Effector memory CD8-positive, alpha-beta T cell (primary cell): ENCODE results near the gene ADAMTS12.

Experiments
- ATAC-seq: fragments of 150-1000 bp; cut with Tn5 transposase; replicated peaks from 2 replicates; pipeline ENCODE4 v1.10.0; 2021; ENCODE audit warnings: mild to moderate bottlenecking, moderate library complexity
- DNase-seq, 3 experiments: peaks; one replicate each; pipeline ENCODE4 v3.0.0; 2021
- H3K27ac Mint-ChIP-seq, 2 donors: one replicate each; pipeline ENCODE4 v1.8.0; 2022; ENCODE audit warnings: mild to moderate bottlenecking in 2 of 2, mixed read lengths in 2 of 2, moderate library complexity in 2 of 2
- H3K27me3 Mint-ChIP-seq, 2 donors: one replicate each; pipeline ENCODE4 v1.8.0; 2022; ENCODE audit warnings: mixed read lengths in 2 of 2
- H3K36me3 Mint-ChIP-seq: one replicate; pipeline ENCODE4 v1.8.0; 2022; ENCODE audit warnings: mild to moderate bottlenecking, moderate library complexity, mixed read lengths; ENCODE audit not compliant: insufficient read depth
- H3K4me1 Mint-ChIP-seq, 2 donors: one replicate each; pipeline ENCODE4 v1.8.0; 2022; ENCODE audit warnings: low read depth in 2 of 2, mixed read lengths in 2 of 2
- H3K4me3 Mint-ChIP-seq, 2 donors: one replicate each; pipeline ENCODE4 v1.8.0; 2022; ENCODE audit warnings: mild to moderate bottlenecking in 2 of 2, mixed read lengths in 2 of 2, moderate library complexity in 2 of 2
- H3K9me3 Mint-ChIP-seq, 2 donors: one replicate each; pipeline ENCODE4 v1.8.0; 2022; ENCODE audit warnings: mixed read lengths in 2 of 2

Gene ADAMTS12

DNA sequence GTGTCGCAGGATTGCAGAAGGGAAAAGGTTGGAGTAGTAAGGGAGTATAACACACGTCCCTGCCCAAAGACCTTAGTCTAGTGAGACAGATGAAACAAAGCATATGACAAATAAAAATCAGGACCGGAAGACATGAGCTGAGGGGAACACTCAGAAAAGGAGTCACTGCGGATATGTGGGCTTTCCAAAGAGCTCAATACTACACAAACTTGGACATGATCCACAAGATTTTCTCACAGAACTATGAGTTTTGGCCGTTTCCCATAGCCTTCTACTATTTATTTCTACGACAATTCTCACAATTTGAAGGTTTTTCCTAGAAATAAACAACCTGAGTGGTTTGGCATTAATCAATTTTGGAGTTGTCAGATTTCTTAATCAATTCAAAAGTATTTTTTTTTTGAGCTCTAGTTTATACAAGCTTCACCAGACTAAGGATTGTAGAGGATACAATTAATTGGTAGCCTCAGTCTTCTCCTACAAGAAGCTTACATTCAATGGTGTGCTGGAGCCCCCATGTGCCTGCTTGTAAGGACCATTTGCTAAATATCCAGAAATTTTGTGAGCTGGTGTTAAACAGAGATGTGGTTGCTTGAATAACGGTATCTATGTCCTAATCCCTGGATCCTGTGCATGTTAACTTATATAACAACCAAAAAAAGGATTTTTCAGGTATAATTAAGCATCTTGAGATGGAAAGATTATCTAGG lies 91.4 kb downstream of the ADAMTS12 start:
- no peaks in the 10 kb centered on the region for H3K4me1 Mint-ChIP-seq
- ATAC-seq (no peak), DNase-seq (no peak)
- H3K9me3 Mint-ChIP-seq, result no peaks in the 10 kb centered on the region
- H3K27me3 Mint-ChIP-seq, result peaks cover 6 to 35% of the 10 kb centered on the region in 2 donors
- H3K4me3 Mint-ChIP-seq, result no peak overlapping the region
- peaks cover 3% of the 10 kb centered on the region for H3K36me3 Mint-ChIP-seq
- H3K27ac Mint-ChIP-seq, result no peak overlapping the region

DNA sequence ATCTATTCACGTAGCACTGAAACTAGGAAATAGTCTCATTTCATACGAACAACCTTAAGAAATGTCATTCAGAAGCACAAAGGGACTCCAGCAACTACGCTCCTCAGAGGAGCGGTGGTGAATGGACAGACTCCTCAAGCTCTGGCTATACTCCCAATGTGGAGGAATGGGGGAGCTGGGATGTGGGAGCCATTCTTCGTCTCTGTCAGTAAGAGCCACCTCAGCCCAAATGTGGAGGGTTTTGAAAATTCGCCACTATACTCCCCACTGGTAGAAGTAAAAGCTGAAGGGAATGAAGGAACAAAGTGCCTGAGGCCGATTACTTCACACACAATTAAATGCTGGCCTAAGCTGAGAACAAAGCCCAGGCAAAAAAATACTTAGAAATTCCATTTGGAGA lies 96.3 kb downstream of the ADAMTS12 start:
- ATAC-seq, result no peak
- H3K9me3 Mint-ChIP-seq, result no peaks in the 10 kb centered on the region
- peaks cover 3% of the 10 kb centered on the region for H3K36me3 Mint-ChIP-seq

DNA sequence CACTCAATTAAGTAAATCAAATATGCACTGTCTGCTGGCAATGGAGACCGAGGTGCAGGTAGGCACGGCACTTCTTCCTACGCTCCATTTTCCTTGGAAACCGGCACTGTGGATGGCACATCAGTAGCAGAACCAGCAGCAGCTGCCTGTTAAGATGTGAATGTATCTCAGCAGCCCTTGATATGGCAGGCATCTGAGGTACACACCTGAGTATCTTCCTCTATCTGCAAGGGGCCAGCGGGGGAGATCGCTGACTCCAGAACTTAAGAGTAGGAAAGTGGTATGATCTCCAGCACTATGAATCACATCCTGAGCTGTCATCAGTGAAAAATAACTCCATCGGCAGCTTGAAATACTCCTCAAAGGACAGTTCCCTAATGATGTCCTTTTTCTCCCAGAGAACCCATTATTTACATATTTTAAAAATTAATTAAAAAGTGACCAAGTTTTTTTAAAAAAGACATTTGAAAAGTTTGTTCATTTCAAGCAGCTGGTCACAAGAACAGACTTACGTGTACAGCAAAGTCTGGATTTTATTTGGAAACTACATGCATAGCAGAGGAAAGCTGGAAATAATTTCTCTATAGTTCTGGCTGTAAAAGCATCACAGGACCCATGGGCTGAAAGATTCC lies 97.1 kb downstream of the ADAMTS12 start:
- Mint-ChIP-seq H3K4me1 (no peaks in the 10 kb centered on the region), H3K4me3 (no peak overlapping the region), H3K27me3 (peaks cover under 1 to 5% of the 10 kb centered on the region in 2 donors), H3K36me3 (peaks cover 3% of the 10 kb centered on the region), H3K9me3 (no peaks in the 10 kb centered on the region), H3K27ac (no peak overlapping the region)
- ATAC-seq (no peak), DNase-seq (no peak)

More for the DNA sequence above, 96.3 kb downstream of the ADAMTS12 start:
- no peak overlapping the region for H3K27ac Mint-ChIP-seq
- no peak overlapping the region for H3K4me3 Mint-ChIP-seq
- no peak for DNase-seq
- H3K4me1 Mint-ChIP-seq, result no peaks in the 10 kb centered on the region
- H3K27me3 Mint-ChIP-seq, result peaks cover 6 to 13% of the 10 kb centered on the region in 2 donors

DNA sequence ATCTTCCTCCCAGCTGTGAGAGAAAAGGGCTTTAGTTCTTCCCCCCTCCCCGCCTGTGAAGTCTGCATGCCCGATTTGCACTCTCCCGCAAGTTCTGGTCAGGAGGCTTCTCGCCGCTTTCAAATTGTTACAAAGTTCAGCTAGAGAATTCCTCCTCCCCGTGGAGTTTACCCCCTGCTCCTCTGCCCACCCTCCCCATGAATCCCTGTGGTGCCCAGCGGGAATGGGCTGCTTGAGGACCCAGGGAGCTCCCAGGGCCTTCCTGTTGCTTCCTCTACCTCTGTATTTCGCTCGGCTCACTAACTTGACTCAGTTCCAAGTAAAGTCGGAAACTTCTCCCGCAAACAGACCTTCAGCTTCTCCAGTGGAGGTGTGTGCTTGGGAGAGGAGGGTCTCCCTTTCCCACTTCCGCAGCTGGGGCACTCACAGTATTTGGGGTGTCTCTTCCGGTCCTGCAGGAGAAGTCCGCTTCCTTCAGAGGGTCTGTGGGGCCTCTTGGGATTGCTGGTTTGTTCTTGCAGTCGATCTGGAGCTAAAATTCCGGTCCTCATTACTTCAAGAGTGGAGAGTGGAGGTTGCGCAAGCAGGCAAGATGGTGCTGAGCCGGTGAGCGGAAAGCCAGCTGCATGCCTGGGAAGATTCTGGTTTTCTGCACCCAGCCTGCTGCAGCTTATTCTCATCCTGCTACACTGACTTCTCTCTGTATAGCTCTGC lies 97.8 kb downstream of the ADAMTS12 start:
- no peak overlapping the region for H3K27ac Mint-ChIP-seq
- DNase-seq, result no peak
- H3K9me3 Mint-ChIP-seq, result no peaks in the 10 kb centered on the region
- no peak overlapping the region for H3K4me3 Mint-ChIP-seq
- ATAC-seq, result no peak
- no peaks in the 10 kb centered on the region for H3K27me3 Mint-ChIP-seq
- H3K4me1 Mint-ChIP-seq, result no peaks in the 10 kb centered on the region
- H3K36me3 Mint-ChIP-seq, result peaks cover 3% of the 10 kb centered on the region

DNA sequence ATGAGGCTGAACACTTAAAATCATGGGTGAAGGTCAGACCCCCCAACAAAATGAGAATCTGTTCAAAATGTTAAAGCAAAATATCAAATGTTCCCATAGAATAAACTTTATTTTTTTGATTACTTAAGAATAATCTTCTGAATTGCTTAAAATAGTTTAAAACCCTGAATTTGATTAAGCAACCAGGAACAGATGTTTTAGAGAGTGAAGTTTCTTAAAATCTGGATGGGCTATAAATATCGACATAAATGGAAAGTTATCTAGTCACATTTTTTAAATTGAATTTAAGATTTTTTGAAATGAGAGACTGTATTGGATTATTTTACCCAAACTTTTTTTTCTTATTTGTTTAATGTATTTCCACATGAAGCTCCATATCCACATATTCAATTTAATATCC lies 98.5 kb downstream of the ADAMTS12 start:
- Mint-ChIP-seq H3K27ac (no peak overlapping the region), H3K27me3 (no peaks in the 10 kb centered on the region), H3K36me3 (peaks cover 3% of the 10 kb centered on the region), H3K4me1 (no peaks in the 10 kb centered on the region), H3K9me3 (no peaks in the 10 kb centered on the region), H3K4me3 (no peak overlapping the region)
- DNase-seq, result no peak
- ATAC-seq, result no peak

DNA sequence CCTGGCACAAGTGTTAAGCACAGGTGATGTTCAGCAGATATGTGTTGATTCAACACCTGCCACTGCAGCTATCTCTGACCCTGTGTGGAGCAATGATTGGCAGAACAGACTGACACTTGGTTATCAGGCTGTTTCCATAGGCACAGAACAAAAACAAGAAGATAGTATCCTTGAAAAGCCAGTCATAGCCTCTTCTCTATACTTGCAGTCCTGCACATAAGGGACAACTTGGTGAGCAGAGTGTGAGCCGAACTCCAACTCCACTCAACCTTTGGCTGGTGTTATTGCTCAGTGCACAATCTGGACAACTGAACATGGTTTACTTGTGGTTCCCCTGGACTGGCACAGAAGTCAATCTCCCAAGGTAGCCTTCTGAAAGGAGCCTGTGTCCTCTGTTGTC lies 99.2 kb downstream of the ADAMTS12 start:
- no peaks in the 10 kb centered on the region for H3K4me1 Mint-ChIP-seq
- no peaks in the 10 kb centered on the region for H3K9me3 Mint-ChIP-seq
- ATAC-seq, result no peak
- no peak for DNase-seq
- no peaks in the 10 kb centered on the region for H3K27me3 Mint-ChIP-seq
- peaks cover 3% of the 10 kb centered on the region for H3K36me3 Mint-ChIP-seq
- H3K27ac Mint-ChIP-seq, result no peak overlapping the region
- no peak overlapping the region for H3K4me3 Mint-ChIP-seq

DNA sequence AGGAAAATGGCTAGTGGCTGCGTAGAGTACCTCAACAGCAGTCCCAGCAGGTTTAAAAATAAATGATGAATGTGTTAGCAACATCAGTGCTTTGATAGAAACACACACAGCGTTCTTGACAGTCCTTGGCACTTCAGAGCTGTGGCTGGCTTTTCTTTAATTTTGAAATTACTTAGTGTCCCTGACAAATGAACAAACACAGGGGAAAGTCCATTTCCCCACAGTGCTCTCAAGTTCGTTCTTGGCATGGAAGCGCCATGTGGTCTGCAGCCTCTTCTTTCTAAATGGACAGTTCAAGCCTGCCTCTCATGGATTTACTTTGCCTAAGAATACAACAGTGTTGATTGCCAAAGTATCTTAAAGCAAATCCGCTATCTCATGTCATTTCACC lies 102.2 kb downstream of the ADAMTS12 start:
- no peak for ATAC-seq
- Mint-ChIP-seq H3K27ac (no peak overlapping the region), H3K4me3 (no peak overlapping the region), H3K27me3 (no peaks in the 10 kb centered on the region), H3K36me3 (peaks cover 3% of the 10 kb centered on the region), H3K4me1 (no peaks in the 10 kb centered on the region), H3K9me3 (no peaks in the 10 kb centered on the region)
- no peak for DNase-seq

DNA sequence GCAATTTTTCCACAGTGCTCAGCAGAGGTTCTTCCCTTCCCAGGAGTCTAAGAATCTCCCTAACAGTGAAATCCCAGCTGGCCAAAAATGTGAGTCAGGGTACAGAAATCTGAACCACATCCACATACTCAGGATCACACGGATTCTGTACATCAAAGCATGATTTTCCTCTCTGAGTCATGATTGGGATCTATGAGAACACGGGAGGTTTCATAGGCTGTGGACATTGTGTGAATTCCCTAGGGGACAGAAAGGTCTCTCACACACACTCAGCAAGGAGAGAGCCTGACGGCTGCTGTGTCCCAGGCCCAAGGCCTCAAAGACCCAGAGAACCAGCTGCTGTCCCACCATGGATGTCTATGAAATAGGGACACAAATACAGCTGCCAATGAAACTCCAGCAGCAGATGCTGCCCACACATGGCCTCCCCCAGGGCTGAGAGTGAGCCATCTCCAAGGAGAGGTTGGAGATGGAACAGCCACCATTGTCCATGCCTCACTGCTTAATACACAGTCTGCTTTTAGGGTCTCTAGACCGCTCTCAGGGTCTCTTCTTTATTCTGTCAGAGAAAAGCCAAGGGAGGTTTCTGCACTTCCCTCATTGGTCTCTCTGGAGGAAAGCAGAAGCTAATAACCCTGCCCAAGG lies 102.7 kb downstream of the ADAMTS12 start:
- Mint-ChIP-seq H3K4me3 (no peak overlapping the region), H3K4me1 (no peaks in the 10 kb centered on the region), H3K27me3 (no peaks in the 10 kb centered on the region), H3K36me3 (peaks cover 3% of the 10 kb centered on the region), H3K9me3 (no peaks in the 10 kb centered on the region), H3K27ac (no peak overlapping the region)
- DNase-seq, result no peak
- ATAC-seq, result no peak

DNA sequence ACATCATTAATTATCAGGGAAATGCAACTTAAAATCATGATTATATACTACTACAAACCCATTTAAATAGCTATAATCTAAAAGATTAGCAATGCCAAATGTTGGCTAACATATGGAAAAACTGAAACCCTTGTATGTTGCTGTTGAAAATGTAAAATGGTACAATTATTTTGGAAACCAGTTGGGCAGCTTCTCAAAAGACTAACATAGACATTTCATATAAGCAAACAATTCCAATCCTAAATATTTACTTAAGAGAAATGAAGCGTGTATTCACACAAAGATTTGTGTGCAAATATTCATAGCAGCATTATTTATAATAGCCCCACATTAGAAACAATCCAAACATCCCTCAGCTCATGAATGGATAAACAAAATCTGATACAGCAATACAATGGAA lies 106.2 kb downstream of the ADAMTS12 start:
- no peaks in the 10 kb centered on the region for H3K27me3 Mint-ChIP-seq
- ATAC-seq (no peak), DNase-seq (no peak)
- H3K4me3 Mint-ChIP-seq, result no peak overlapping the region
- H3K27ac Mint-ChIP-seq, result no peak overlapping the region
- H3K4me1 Mint-ChIP-seq, result no peaks in the 10 kb centered on the region
- H3K36me3 Mint-ChIP-seq, result no peaks in the 10 kb centered on the region
- H3K9me3 Mint-ChIP-seq, result no peaks in the 10 kb centered on the region

DNA sequence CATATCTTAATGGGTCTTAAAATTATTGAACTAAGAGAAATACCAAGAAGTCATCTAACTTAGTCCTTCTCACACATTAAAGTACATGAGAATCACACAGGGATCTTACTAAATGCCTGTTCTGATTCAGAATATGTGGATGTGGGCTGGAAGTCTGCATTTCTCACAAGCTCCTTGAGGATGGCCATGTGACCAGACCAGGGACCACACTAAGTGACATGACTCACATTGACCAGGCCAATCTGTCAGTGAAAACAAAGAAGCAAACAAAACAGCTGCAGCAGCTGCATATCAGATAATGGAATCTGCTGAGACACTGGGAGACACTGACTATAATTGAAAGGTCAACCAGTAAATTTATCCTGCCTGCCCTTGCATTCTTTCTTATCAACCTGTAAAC lies 110.5 kb downstream of the ADAMTS12 start:
- Mint-ChIP-seq H3K4me1 (no peaks in the 10 kb centered on the region), H3K27me3 (no peaks in the 10 kb centered on the region), H3K27ac (no peak overlapping the region), H3K4me3 (no peak overlapping the region), H3K36me3 (no peaks in the 10 kb centered on the region), H3K9me3 (no peaks in the 10 kb centered on the region)
- ATAC-seq (no peak), DNase-seq (no peak)

DNA sequence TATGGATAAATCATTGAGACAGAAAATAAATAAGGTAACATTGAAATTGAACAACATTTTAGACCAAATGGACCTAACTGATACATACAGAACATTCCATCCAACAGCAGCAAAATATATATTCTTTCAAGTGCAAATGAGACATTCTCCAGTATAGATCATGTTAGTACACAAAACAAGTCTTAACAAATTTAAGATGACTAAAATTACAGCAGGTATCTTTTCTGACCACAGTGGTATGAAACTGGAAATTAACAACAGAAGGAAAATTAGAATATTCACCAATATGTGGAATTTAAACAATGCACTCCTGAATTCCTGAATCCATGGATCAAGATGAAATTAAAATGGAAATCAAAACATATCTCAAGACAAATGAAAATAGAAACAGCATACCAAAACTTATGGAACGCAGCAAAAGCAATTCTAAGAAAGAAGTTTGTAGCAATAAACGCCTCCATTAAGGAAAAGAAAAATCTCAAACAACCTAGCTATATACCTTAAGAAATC lies 115.6 kb downstream of the ADAMTS12 start:
- peaks cover 3% of the 10 kb centered on the region for H3K36me3 Mint-ChIP-seq
- H3K27ac Mint-ChIP-seq, result no peak overlapping the region
- H3K4me1 Mint-ChIP-seq, result no peaks in the 10 kb centered on the region
- no peak overlapping the region for H3K4me3 Mint-ChIP-seq
- H3K27me3 Mint-ChIP-seq, result peaks cover 0 to 11% of the 10 kb centered on the region in 2 donors
- DNase-seq, result no peak
- no peaks in the 10 kb centered on the region for H3K9me3 Mint-ChIP-seq
- no peak for ATAC-seq

DNA sequence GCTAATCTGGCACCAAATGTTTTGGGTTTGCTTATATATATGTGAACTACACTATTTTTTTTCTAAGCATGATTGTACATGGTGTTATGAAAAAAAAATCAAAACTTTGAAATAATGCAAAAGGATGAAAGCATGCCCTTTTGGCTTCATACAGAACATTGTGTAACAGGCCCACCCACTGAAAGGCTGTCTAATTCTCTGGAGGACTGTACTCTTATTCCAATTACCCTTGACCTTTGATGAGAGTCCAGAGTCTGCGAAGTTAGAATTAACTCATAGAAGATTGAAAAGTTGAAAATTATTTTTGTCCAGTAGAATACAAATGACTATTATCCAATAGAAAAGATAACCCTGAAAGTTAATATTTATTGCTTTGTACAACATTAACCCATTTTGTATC lies 117.4 kb downstream of the ADAMTS12 start:
- DNase-seq (no peak), ATAC-seq (no peak)
- Mint-ChIP-seq H3K4me3 (no peak overlapping the region), H3K27me3 (peaks cover 0 to 11% of the 10 kb centered on the region in 2 donors), H3K27ac (no peak overlapping the region), H3K4me1 (no peaks in the 10 kb centered on the region), H3K9me3 (no peaks in the 10 kb centered on the region), H3K36me3 (peaks cover 3% of the 10 kb centered on the region)

DNA sequence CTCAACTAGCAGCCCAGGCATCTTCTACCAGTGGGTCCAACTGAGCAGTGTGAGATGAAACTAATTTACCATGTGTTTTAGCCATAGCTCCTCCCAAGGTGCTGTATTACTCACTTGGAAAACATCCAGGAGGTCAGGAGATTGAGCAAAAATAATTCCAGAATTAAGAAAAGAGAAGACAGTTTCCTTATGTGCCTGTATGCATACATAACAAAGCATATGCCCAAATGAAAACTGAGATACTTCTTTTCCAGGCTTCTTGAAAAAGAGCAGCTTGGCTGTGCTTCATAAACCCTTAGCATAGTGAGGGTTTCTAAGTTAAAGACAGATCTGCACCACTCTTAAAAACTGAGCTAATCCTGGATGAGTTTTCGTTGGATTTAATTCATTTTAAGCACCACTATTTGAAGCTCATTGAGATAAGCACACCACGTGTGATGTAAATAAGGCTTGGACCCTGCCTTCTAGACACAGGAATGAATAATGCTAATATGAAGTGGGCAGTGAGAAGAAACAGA lies 119.4 kb downstream of the ADAMTS12 start:
- DNase-seq (no peak), ATAC-seq (no peak)
- Mint-ChIP-seq H3K27ac (no peak overlapping the region), H3K4me1 (no peaks in the 10 kb centered on the region), H3K36me3 (peaks cover 3% of the 10 kb centered on the region), H3K4me3 (no peak overlapping the region), H3K9me3 (peaks cover 0 to 2% of the 10 kb centered on the region in 2 donors), H3K27me3 (peaks cover 4 to 11% of the 10 kb centered on the region in 2 donors)
